Esophagus squamous epithelium (tissue), 5 donors: Measurements from ENCODE around the gene PEX14. TPM values are rescaled to one million over a fixed set of nuclear protein-coding genes. Genes with fewer than 3 reads are reported as not detected.
A peak's percentile ranks its signal among the peaks of the same experiment; 100 is the strongest.

Experiments used
- DNase-seq: peaks from one replicate; lab custom pipeline; 2025; lab: John Stamatoyannopoulos, UW
- H3K27ac ChIP-seq, 4 donors: fragments of 200-600 bp; sonication (generic); one replicate each; pipeline ENCODE4 v1.5.1; 2016 to 2019; ENCODE audit warnings: mild to moderate bottlenecking in 1 of 4
- H3K27me3 ChIP-seq, 4 donors: fragments of 200-600 bp; sonication (generic); 1 replicate in 3 of 4; 2 replicates in 1 of 4; pipeline versions ENCODE4 v1.5.1 to v1.6.0; 2017 to 2021; ENCODE audit warnings: antibody characterized with exemption in 1 of 4
- H3K36me3 ChIP-seq, 3 donors: fragments of 200-600 bp; sonication (generic); one replicate each; pipeline ENCODE4 v1.5.1; 2016 to 2019
- H3K4me1 ChIP-seq, 3 donors: fragments of 200-600 bp; sonication (generic); one replicate each; pipeline ENCODE4 v1.5.1; 2017 to 2019
- H3K4me3 ChIP-seq, 4 donors: fragments of 200-600 bp; sonication (generic); 1 replicate in 3 of 4; 2 replicates in 1 of 4; pipeline ENCODE4 v1.5.1; 2016 to 2019; ENCODE audit warnings: mild to moderate bottlenecking in 2 of 4, moderate library complexity in 1 of 4
- H3K9me3 ChIP-seq, 3 donors: fragments of 200-600 bp; sonication (generic); one replicate each; pipeline ENCODE4 v1.5.1; 2016 to 2019
- POLR2A ChIP-seq, 4 donors: fragments of 450-650 bp; IDR thresholded peaks; one replicate each; pipeline ENCODE4 v1.6.1; 2017; ENCODE audit warnings: antibody characterized with exemption in 4 of 4, mild to moderate bottlenecking in 4 of 4, moderate library complexity in 3 of 4
- WGBS, 2 donors: methylation state at CpG; one replicate each; pipeline ENCODE4 v1.1.5; 2018; 5-methylcytosine and 5-hydroxymethylcytosine counted together
- intact Hi-C: fragments of 100-400 bp; cut with DNase I; formaldehyde crosslinking; loops from one replicate; pipeline ENCODE4 v1.15.0; 2022
- total RNA-seq, 4 donors: library from RNA; depleted of rRNA; stranded (reverse); fragments of >200 nt; gene quantifications; one replicate each; pipeline ENCODE4 v1.1.0, GENCODE V29; 2016
- TF ChIP-seq, protein P1 (sequence below), 6 experiments: fragments of 450-650 bp in 4 of 6; fragments of 200-600 bp in 2 of 6; sonication (generic) in 2 of 6; IDR thresholded peaks; one replicate each; pipeline ENCODE4 v1.5.1; 2016 to 2019; ENCODE audit warnings: antibody characterized with exemption in 6 of 6, mild to moderate bottlenecking in 4 of 6, moderate library complexity in 4 of 6
- donor health status: DM: yes; HTN: yes; CAD: no.

Gene PEX14
- total RNA-seq, 4 donors from 2014 or later = 9.4 to 22.9 (median 15.2) TPM

DNA sequence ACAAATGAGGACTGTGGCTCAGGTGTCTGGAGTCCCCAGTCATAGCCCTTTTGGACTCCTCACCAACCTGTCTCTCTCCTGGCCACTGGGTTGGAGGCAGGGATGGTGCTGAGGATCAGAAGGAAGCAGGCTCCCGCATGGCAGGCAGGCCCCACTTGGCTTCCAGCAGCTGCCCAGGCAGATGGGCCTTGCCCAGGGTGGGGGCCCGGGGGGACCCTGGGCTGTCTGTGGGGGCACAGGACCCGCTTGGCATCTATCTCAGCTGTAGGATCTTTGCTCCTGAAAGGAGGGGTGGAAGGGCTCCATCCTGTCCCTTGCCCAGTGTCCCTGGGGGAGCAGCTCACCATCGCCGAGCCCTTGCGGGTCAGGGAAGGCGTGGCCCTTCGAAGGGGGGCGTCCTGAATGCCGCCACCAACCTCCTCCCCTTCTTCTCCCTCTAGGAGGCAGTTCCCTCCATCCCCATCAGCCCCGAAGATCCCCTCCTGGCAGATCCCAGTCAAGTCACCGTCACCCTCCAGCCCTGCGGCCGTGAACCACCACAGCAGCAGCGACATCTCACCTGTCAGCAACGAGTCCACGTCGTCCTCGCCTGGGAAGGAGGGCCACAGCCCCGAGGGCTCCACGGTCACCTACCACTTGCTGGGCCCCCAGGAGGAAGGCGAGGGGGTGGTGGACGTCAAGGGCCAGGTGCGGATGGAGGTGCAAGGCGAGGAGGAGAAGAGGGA, 154.5 kb downstream of the PEX14 start:
- DNase-seq = no peak
- H3K36me3 ChIP-seq = peaks cover 3 to 86% (median 7%) of the 10 kb centered on the region in 3 donors
- peaks cover 0 to 54% (median 12%) of the 10 kb centered on the region in 3 donors for H3K4me1 ChIP-seq
- intact Hi-C loops = loop anchor here (10.0 kb wide), 1 partner anchor 94 kb away; no protein-coding TSS in a partner anchor
- TF ChIP-seq, protein P1, sequence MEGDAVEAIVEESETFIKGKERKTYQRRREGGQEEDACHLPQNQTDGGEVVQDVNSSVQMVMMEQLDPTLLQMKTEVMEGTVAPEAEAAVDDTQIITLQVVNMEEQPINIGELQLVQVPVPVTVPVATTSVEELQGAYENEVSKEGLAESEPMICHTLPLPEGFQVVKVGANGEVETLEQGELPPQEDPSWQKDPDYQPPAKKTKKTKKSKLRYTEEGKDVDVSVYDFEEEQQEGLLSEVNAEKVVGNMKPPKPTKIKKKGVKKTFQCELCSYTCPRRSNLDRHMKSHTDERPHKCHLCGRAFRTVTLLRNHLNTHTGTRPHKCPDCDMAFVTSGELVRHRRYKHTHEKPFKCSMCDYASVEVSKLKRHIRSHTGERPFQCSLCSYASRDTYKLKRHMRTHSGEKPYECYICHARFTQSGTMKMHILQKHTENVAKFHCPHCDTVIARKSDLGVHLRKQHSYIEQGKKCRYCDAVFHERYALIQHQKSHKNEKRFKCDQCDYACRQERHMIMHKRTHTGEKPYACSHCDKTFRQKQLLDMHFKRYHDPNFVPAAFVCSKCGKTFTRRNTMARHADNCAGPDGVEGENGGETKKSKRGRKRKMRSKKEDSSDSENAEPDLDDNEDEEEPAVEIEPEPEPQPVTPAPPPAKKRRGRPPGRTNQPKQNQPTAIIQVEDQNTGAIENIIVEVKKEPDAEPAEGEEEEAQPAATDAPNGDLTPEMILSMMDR (IDR thresholded peaks at IDR 0.05) = no peak
- no peak for TF ChIP-seq POLR2A (IDR thresholded peaks at IDR 0.05)
- H3K9me3 ChIP-seq = no peaks in the 10 kb centered on the region
- WGBS, 2 donors = 94 to 96% methylated on average over 13 to 16 of the region's 25 CpGs
- no peak overlapping the region for H3K4me3 ChIP-seq
- H3K27me3 ChIP-seq = no peaks in the 10 kb centered on the region
- peak overlapping the region; percentile 43 to 93 (median 90) for H3K27ac ChIP-seq

DNA sequence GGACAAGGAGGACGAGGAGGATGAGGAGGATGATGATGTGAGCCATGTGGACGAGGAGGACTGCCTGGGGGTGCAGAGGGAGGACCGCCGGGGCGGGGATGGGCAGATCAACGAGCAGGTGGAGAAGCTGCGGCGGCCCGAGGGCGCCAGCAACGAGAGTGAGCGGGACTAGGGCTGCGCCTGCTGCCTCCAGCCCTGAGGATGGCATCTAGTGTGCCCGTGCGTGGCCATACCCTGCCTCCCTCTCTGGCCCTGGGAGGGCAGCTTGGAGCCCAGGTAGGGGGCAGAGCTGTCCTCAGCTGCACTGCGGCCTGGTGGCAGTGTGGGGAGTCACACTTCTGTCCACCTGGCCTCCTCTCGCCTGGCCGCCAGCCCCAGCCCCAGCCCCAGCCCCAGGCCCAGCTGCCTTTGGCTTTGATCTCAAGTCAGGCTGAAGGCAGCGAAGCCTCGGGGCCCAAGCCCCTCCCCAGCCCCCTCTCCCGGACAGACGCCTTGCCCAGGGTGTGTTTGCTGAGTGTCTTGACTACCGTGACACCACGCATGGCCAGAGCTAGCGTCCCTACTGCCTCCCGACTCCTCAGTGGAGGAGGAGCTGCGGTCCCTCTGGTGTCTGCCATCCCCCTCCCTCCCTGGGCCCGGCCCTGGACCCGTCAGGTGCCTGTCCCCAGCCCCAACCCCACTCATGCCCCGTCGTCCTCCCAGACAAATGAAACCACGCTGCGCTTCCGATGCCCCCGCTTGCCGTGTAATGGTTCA, 155.2 kb downstream of the PEX14 start:
- Histone ChIP-seq H3K4me3 (no peak overlapping the region), H3K36me3 (peaks cover 0 to 79% (median 7%) of the 10 kb centered on the region in 3 donors), H3K4me1 (peaks cover 7 to 61% (median 20%) of the 10 kb centered on the region in 3 donors), H3K9me3 (no peaks in the 10 kb centered on the region), H3K27me3 (no peaks in the 10 kb centered on the region), H3K27ac (peak overlapping the region; percentile 43 to 93 (median 90))
- no peak for TF ChIP-seq POLR2A (IDR thresholded peaks at IDR 0.05)
- TF ChIP-seq, protein P1 (IDR thresholded peaks at IDR 0.05) = no peak
- intact Hi-C loops = loop anchor here (10.0 kb wide), 1 partner anchor 95 kb away; no protein-coding TSS in a partner anchor
- 91 to 93% methylated on average over 20 to 27 of the region's 36 CpGs for WGBS, 2 donors
- DNase-seq = no peak

DNA sequence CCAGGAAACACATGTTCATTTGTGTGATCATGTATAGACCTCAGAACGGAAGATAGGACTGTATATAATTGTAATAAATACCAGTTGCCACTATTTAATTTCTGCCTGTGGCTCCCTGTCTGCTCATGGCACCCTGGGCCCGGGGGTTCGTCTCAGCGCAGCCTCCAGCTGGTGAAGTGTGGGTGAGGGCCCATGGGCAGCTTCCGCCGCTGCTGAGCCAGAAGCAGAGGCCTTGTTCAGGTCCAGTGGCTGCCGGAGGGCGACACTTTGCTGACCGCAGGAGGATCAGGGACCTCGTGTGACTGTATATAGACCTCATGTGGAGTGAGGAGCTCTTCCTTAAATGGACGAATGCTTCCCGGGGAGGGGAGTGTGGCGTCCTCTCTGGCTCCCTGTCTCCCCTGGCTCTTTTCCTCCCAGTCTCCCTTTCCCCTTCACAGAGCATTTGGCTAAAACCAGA, 155.9 kb downstream of the PEX14 start:
- Histone ChIP-seq H3K4me1 (peaks cover 14 to 68% (median 27%) of the 10 kb centered on the region in 3 donors), H3K4me3 (no peak overlapping the region), H3K9me3 (no peaks in the 10 kb centered on the region), H3K36me3 (peaks cover 0 to 72% (median 7%) of the 10 kb centered on the region in 3 donors), H3K27ac (peak overlapping the region; percentile 30 to 93 (median 90)), H3K27me3 (no peaks in the 10 kb centered on the region)
- intact Hi-C loops = no loop called here
- TF ChIP-seq POLR2A (IDR thresholded peaks at IDR 0.05) = no peak
- TF ChIP-seq, protein P1 (IDR thresholded peaks at IDR 0.05) = no peak
- WGBS, 2 donors = 40% methylated on average over 1 of the region's 13 CpGs; no CpG with 5 or more reads in 1 of the 2 donors
- no peak for DNase-seq

DNA sequence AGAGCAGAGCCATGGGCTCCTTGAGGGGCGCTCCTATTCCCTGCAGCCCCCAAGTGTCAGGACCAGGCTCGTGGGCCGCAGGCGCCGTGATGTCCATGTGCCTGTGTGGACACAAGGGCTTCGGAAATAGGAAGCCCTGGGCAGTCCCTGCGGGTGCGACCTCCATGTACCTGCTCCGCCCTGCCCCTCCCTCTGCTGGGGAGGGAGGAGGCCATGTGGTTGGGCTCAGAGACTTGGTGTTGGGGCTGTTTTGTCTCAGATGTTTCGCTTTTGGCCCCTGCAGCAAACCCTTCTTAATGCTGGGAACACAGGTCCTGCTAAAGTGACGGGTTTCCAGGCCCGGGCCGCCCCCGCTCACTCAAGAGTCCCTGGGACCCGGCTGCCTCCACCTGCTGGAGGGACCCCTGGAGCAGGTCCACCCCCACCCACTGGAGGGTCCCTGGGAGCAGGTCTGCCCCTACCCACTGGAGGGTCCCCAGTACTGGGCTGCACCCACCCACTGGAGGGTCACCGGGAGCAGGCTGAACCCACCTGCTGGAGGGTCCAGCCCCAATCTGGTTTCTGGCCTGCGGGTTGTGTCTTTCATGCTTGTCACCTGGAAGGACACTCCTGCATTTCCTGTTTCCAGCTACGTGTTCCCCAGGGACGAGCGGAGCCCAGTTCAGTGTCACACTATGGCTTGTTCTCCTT, 156.5 kb downstream of the PEX14 start:
- H3K27me3 ChIP-seq = no peaks in the 10 kb centered on the region
- 88 to 100% methylated on average over 1 to 13 of the region's 20 CpGs for WGBS, 2 donors
- no peaks in the 10 kb centered on the region for H3K9me3 ChIP-seq
- H3K4me3 ChIP-seq = no peak overlapping the region
- no peak for DNase-seq
- peaks cover 19 to 74% (median 32%) of the 10 kb centered on the region in 3 donors for H3K4me1 ChIP-seq
- TF ChIP-seq, protein P1 (IDR thresholded peaks at IDR 0.05) = no peak
- TF ChIP-seq POLR2A (IDR thresholded peaks at IDR 0.05) = no peak
- peaks cover 0 to 66% (median 7%) of the 10 kb centered on the region in 3 donors for H3K36me3 ChIP-seq
- H3K27ac ChIP-seq = peak overlapping the region; percentile 55 to 93 (median 90)
- intact Hi-C loops = no loop called here
